ENCODE data around the gene SMIM15. TPM values are rescaled to one million over a fixed set of nuclear protein-coding genes. Genes with fewer than 3 reads are reported as not detected.

SMIM15 gene
- total RNA-seq, 1 donor from 2014 or later: 54.7 TPM

DNA sequence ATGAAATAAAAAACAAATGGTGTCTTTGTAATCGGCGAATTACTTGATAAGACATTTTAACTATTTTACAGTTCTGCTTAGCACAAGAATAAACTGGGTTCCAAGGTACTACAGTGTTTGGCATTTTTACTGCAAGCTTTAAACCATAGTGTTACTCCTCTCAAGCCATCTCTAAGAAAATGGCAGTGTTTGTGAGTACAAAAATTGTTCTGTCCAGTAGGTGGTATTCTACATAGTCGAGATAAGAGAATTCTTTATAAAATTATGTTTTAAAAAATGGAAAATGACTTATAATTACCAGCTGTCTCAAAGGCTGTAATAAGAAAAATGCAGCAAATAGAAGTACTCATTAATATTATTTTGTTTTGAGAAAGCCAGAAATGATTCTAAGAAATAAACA lies 3.2 kb downstream of the SMIM15 start:
- no peak for ATAC-seq

DNA sequence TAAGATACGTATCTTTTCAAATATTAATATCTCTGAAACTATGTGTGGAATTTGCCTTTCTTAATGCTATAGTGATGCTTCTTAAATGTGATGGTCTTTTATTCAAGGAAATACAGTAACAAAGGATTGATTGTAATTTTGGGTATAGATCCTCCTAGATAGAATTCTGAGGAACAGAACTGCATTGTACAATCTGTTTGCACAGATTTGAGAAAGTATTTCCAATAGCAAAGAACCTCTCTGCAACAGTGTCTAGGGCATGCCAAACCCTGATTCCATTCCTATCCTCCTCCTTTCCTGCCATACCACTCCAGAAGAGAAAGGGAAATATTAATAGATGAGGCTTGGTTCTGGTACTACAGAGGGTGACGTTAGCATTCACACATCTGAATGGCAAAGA lies 10.4 kb downstream of the SMIM15 start:
- ATAC-seq: no peak

DNA sequence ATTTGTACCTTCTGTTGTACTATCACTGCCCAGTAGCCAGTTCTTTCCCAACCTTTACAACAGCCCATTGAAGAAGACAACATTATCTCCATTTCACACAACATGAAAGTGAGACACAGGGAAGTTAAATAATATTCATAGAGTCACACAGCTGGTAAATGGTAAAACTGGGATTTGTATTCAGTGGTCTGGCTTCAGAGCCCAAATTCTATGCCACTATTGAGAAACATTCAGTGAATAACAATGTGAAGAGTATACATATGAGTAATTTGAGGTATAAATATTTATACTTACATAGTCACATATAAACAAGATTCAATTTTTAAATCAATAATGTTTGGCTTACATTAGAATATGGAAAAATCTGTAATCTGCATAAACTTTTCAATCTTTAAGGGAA lies 13.8 kb downstream of the SMIM15 start:
- no peak for ATAC-seq

DNA sequence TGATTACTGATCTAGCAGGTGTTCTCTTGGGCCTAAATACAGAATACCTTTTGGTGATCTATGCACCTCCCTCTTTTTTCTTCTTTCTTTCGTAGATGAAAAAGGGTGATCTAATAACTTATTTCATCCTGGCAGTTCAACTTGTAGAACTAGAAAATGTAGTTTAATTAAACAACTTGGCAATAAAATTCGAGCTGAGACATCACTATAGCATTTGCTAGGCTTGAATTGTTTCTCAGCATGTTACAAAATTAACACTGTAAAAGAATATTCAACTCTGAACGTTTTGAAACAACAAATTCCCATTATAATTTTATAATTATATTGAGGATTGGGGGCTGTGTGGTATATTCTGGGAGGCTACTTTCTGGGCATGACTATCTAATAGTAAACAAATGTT lies 19.5 kb downstream of the SMIM15 start:
- peak; percentile 36 for ATAC-seq

DNA sequence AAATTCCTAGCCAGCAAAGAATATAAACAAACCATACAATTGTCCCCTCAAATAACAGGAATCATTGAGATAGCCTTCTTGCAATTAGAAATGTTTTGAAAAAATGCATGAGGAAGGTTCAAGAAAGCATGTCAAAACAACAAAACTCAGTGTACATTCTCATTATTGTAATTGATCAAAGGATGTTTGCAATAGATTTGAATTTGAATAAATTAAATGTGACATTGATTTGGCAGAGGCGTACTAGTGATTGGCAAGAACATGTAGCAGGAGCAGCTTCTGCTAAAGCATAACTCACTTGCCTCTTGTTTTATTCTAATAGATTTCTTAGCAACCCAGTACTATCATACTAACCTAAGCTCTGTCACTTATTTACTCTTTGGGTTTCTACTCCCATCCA lies 19.9 kb downstream of the SMIM15 start:
- no peak for ATAC-seq

DNA sequence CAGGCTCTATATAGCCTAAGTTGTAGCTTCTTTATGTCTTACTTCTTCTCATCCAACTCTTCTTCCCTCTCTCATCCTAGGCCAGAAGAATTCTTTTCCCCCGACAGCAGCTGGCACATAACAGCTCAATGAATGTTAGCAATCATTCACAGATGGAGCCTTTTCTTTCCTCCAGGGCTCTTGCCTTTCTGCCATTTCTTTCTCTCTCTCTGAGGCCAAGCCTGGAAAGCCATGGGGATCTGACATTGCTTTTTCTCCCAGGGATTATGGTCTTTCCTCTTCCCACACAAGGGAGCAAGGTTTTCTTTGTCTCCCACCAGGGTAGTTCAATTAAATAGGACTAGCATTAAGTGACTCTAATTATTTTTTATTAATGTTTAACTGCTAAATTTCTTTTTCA lies 20.5 kb downstream of the SMIM15 start:
- ATAC-seq: no peak

DNA sequence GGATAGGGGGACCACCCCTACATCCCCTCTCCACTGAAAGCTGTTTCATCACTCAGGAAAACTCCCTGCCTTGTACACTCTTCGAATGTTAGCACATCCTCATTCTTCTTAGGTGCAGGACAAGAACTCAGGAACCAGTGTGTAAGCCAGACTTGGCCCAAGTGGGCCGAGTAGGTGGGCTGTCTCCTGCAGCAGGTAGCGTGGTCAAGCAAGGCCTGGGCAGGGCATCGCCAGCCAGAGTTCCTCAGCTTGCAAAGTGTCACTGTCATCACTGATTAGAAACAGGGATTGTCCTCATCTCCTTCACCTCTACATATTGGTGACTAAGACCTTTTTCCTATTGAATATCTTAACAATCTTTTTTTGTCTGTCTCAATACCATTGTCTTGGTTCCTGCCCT lies 22.3 kb downstream of the SMIM15 start:
- no peak for ATAC-seq

DNA sequence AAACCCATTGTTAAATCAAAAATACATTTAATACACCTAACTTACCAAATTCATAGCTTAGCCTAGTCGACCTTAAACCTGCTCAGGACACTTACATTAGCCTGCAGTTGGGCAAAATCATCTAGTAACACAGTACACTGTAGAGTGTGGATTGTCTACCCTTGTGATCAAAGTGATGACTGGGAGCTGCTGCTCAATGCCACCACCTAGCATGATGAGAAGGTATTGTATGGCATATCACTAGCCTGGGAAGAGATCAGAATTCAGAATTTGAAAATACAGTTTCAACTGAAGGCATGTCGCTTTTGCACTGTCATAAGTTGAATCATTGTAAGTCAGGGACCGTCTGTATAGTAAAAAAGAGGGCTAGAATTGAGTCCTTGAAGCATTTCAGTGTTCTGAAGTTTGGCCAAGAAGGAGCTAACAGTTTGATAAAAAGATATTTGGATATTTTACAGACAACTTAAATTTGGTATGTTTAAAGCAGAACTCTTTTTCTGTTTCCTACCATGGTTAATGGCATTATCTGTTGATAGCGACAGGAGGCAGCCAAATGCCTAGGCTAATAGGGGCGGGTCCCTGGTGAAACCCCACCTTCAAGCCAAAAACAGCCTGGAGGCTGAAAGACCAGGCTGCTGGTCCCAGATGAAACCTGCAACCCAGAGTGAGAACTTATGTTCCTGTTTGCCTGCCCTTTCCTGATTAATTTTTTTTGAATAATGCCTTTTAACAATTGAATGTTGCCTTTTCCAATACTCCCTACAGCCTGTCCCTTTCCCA lies 23.0 kb downstream of the SMIM15 start:
- ATAC-seq: peak; percentile 72

DNA sequence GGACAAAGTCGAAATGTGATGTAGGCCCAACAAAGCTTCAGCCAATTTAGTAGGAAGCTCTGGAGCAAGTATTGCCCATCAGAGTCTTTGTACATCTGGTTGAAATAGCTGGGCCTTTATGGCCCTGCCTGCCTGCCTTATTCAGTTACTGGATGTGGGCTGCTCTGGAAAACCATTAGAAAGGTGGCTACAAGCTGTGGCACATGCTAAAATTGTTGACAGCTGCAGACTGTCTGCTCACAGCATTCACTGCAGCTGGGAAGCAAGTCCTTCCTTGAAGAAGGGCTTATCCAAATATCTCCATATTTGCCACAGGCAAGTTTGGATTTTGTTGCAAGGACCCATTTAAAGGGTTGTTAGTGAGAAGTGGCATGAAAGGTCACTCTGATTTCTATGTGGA lies 24.4 kb downstream of the SMIM15 start:
- no peak for ATAC-seq

DNA sequence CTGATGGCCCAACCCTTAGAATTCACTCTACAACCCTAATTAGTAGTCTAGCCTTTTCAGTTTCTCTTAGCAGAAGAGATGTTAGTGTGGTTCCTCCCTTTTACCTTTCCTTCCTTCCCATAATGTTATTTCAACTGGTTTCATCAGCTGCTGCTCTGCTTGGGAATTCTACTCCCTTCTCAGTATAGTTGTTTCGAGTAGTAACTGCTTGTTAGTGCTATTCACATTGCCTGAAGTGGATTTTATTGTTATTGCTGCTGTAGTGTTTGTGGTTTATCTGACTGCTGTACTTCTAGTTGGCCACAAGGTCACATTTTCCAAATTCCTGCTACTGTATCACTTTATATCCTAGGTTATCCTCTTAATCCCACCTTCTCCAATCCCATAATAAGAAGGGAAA lies 29.7 kb downstream of the SMIM15 start:
- ATAC-seq: no peak

DNA sequence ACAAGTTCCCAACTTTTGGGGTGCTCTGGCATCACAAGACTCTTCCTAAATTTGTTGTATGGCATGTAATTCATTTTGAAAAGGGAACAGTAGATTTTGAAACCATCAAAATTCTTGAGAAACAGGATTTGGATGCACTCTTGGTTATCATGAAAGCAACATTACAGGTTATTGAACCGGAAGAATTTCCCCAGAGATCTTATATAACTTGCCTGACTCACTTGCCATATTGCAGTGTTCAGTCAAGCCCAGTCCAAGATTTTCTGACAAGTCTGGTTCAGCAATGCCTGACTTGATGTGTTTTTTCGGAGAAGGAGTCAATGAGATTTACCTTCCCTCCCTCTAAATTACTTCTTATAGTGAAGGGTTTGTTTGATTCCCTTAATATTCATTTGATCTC lies 32.0 kb downstream of the SMIM15 start:
- peak; percentile 73 for ATAC-seq

DNA sequence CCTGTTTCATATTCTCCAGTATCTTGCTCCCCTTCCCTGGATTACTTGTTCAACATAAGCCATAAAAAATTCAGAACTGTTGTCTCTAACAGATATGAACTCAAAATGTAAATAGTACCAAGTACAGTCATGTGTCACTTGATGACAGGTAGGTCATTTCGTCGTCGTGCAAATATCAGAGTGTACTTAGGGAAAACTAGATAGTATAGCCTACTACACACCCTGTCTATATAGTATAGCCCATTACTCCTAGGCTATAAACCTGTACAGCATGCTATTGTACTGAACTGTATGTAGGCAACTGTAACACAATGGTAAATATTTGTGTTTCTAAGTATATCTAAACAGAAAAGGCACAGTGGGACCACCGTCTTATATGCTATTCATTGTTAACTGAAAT lies 39.1 kb downstream of the SMIM15 start:
- ATAC-seq: no peak

DNA sequence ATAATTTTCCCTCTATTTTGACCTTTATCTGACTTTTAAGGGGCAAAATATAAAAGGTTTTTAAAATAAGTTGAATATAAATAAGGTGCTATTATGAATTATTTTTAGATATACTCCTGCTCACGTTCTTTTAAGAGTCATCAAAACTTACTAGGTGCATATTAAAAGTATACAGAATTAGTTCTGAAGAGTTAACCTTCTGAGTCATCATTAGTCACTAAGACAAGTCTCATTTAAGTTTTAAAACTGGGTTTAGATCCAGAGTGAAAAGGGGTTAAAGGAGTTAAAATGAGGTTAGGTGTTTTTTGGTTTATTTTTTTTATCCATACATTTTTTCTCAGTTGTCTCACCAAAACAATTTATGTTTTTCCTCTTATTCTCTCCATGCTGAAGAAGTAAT lies 41.7 kb downstream of the SMIM15 start:
- ATAC-seq: no peak

DNA sequence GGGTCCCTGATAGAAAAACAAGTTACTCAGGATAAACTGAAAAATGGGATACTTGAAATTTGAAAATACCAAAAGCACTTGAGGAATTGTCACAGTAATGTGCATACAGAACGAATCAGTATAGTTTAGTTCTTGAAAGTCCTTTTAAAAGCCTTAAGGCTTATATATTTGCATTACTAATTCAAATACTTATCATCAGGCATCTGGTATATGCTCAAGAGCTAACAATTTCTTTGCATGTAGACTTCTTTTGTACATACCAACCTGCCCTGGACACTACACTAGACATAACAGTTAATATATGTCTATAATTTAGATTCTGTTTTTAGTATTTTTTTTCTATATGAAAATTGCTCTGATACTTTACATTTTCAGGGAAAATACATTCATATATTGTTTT lies 43.2 kb downstream of the SMIM15 start:
- ATAC-seq: no peak

DNA sequence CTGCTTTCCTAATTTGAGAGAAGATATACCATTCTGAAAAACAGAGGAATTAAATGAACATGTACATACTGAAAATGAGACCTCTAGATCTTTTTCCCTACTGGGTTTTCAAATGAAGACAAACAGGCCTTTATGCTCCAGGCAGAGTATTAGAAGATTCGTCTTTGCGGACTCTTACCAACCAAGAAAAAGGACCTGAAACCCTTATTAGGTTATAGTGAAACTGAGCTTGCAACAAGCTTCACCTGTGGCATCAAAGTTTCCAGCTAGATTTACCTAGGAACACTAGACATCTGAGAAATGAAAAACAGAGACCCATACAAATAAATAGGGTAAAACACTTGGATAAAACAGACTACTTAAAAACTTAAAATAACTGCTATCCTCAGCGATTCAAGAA lies 46.3 kb downstream of the SMIM15 start:
- no peak for ATAC-seq

DNA sequence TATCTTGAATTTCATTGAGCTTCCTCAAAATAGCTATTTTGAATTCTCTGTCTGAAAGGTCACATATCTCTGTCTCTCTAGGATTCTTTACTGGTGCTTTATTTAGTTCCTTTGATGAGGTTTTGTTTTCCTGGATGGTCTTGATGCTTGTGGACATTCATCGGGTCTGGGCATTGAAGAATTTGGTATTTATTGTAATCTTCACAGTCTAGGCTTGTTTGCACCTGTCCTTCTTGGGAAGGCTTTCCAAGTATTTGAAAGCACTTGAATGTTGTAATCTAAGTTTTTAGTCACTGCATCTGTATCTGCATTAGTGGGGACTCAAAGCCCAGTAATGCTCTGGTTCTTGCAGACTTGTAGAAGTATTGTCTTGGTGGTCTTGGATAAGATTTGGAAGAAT lies 47.8 kb downstream of the SMIM15 start:
- no peak for ATAC-seq

Other genes starting within 250 kb of the SMIM15 start
- gene ERCC8, start 217.4 kb downstream of the SMIM15 start, total RNA-seq: 8.5 TPM
- gene NDUFAF2, start 217.3 kb downstream of the SMIM15 start, total RNA-seq: 26.5 TPM
- 6.3 TPM for gene ZSWIM6, start 169.8 kb upstream of the SMIM15 start, total RNA-seq